Left renal cortex interstitium (tissue), 4 donors: ENCODE data around the gene ZNHIT1. TPM values are rescaled to one million over a fixed set of nuclear protein-coding genes. Genes with fewer than 3 reads are reported as not detected.
A peak's percentile ranks its signal among the peaks of the same experiment; 100 is the strongest.

ENCODE experiments used
- DNase-seq, 4 donors: peaks; one replicate each; pipeline ENCODE4 v3.0.0-alpha.2; 2013; ENCODE audit warnings: low read depth in 4 of 4, low spot score in 2 of 4, missing footprints in 1 of 4
- polyA plus RNA-seq, 4 donors: library from polyadenylated mRNA; unstranded; fragments of 120-200 nt; gene quantifications; one replicate each; pipeline ENCODE4 v1.2.1, GENCODE V29; 2013; ENCODE audit not compliant: insufficient read length in 4 of 4

Gene ZNHIT1
- polyA plus RNA-seq: 10 to 100 TPM; 51.0 to 85.2 (median 71.8) TPM

DNA sequence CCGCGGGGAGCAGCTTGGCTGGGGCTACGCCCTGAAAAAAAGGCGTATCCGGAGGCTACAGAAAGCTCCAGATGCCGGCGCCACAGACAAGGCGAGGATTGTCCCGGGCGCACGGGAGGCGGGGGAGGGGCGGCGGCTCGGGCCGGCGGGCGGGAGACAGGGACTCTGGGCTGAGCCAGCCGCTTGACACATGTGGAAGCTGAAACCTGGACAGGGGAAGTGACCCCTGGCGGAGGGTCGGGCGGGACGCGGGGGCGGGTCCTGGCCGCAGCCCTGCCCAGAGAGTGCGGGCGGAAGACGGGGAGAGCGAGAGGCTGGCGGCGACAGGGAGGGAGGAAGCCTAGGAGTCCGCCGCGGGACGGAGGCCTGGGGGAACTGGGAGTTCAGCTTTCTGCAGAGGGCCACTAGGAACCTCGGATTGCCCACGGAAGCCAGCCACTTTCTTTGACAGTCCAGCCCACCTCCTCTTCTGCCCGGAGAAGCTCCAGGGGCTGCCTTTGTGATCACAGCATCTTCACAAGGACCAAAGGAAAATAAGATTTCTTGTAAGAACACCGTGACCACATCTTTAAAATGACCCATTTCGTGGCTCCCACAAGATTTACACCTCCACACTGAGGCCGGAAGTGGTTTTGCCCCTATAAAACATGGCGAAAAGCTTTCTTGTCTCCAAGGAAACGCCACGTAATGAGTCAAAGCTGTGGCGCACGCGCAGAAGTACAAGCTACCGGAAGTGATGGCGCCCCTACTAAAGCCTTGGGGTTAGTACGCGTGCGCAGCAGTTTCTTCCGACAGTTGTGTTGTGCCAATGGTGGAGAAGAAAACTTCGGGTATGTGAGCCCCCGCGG, at the start of gene ZNHIT1, which contains the start of gene PLOD3:
Gene ZNHIT1 (plus strand): TSS at position 778 of the 848 bp plus-strand sequence. CDS start 31 bp downstream, at position 809.
Gene PLOD3 (minus strand): TSS at position 194 of the 848 bp plus-strand sequence. CDS start 307 bp downstream, outside the sequence.
- DNase-seq: peak; percentile 95 to 100 (median 97)

GRCh38 chr7:101168412-101169049, 49.4 kb upstream of the ZNHIT1 start:
- no peak for DNase-seq

DNA sequence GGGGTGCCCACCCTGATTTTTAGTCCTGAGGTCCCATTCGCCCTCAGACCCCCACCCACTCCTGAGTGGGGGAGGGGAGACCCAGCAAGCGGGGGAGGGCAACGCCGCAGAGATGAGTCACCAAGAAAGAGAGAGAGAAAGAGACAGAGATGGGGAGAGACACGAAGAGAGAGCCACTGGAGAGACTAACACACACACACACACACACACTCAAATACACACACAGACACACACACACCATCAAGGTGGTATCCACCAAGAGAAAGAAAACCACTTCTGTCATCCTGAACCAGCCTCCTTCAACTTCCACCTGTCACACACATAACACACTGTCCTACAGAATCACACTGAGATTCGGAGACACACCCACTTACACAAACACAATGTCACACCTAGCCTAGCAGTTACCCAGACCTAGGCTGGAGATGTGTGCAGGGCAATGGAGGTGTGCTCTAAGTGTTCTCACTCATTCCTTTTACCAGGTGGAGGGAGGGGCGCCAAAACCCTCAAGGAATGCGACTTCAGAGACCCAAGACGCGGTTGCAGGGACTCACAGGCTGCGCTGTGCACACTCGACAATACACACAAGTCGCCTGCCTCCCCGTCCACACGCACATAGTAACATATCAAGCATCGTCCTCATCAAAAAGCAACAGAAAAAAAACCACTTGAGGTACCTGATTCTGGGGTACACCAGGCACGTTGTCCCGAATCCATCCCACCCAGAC, 48.7 kb upstream of the ZNHIT1 start:
- DNase-seq: no peak

DNA sequence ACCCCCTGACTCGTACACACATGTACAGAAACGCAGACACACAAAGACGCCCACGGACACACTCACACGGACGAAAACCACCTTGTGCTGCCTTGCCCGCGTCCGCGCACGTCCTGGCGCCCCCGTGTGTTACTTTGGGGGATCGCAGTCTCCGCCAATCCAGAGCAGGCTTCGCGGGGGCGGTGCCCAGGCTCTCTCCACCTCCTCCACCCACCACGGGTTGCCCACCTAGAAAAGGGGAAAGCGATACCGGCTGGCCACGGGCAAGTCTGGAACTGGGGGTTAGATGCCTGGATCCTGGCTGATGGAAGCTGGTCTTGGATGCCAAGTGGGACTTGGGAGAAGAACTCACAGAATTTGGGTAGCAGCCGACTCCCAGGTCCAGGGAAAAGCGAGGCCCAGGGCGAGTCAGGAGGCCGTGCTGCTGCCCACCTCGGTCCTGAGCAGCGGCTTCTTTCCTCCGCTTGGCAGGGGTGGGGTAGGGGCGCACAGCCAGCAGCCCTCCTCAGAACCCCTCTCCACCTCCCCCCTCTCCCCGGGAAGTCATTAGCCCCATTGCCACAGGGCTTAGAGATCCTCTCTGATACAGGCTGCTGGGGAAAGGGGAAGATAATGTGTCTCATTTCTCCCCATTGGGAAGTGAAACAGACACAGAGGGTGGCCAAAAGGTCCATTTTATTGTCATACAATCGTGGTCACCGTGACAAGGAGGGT, 48.0 kb upstream of the ZNHIT1 start:
- no peak for DNase-seq

GRCh38 chr7:101170617-101171441, 47.1 kb upstream of the ZNHIT1 start:
- no peak for DNase-seq

DNA sequence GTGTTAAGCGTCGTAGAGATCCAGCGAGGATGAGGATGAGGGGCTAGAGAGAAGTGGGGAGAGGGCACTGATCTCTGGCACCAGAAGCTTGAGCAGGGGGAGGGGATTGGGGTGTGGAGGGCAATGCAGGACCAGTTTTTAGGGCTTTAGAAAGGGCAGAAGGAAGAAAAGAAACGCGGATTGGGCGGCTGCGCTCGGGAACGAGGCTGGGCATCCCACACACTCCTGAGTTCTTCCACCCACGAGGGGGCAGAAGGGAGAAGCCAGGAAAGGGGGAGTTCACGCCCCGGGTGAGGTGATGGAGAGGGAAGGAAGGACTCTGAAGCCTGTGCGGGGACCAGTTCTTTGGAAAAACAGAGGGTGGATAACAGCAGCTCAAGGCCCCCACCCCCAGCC, 46.5 kb upstream of the ZNHIT1 start:
- no peak for DNase-seq

- DNase-seq: no peak
These were observed 45.7 kb upstream of the ZNHIT1 start for GRCh38 chr7:101172005-101172853.

DNA sequence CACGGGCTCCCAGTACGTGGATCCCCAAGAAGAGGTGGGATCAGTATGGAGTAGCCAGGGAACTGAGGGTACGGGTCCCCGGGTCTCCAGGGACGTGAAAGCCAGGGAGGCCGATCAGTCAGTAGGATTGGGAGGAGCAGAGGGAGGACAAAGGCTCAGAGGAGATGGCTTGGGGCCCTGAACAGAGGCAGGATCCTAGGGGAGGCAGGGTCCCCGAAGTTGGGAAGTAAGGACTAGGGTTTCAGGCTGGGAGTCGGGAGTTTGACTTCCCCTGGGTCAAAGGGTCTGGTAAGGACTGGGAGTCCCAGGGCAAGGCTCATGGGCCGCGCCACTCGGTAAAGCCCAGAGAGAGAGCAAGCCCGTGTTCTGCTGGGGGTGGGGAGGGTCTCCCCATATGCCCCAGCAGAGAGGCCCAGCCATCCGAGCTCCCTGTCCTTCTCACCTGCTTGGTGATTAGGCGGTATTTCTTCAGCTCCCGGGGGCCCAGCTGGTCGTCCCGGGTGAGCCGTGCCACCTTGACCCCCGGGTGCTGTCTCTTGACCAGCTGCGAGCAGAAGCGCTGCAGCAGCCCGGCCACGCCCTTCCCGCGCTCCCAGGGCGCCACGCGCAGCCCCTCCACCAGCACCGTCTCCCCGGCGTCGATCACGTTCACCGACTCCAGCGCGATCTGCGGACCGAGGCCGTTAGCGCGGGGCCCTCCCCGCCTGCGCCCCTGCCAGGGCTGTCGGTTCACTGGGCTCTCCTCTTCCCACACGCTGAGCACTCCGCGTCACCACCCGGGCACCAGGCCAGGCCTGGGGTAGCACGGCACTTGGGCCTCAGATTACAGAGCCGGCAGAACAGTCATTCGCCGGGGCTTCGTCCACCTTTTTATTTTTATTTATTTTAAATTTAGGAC, 44.9 kb upstream of the ZNHIT1 start:
- DNase-seq: no peak

DNA sequence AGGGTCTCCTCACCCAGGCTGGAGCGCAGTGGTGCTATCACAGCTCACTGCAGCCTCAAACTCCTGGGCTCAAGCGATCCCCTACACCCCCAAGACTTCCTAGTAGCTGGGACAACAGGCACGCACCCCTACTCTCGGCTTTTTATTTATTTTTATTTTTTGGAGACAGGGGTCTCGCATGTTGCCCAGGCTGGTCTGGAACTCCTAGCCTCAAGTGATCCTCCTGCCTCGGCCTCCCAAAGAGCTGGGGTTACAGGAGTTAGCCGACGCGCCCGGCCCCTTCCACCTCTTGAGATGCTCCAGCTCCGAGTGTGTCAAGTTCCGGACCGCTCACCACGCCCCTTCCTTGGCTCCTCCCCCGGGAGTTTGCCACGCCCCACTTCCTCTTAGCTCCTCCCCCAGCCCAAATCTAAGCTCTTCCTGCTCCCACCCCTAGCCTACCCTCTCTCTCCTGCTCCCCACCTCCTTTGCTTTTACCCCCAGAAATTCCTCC, 44.2 kb upstream of the ZNHIT1 start:
- DNase-seq: no peak

- DNase-seq: no peak
These were observed 43.6 kb upstream of the ZNHIT1 start for GRCh38 chr7:101174322-101174854.

- DNase-seq: no peak
These were observed 42.3 kb upstream of the ZNHIT1 start for GRCh38 chr7:101175664-101176063.

GRCh38 chr7:101177644-101178043, 40.3 kb upstream of the ZNHIT1 start:
- DNase-seq: no peak

DNA sequence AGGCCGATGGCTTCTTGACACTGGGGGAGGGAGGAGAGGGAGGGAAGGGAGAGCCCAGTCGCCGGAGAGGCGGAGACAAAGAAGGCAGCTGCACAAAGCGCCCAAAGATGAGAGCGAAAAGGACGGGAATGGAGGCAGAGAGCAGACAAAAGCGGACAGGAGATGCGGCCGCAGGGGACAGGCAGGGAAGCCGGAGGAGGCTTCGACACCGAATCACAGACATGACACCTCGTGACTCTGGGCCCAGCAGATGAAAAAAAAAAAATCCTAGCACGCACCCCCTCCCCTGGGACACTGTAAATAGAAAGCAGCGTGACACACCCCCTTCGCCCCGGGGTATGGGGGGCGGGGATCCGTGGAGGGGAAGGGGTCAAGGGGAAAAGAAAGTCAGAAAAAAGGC, 38.8 kb upstream of the ZNHIT1 start:
- no peak for DNase-seq

DNA sequence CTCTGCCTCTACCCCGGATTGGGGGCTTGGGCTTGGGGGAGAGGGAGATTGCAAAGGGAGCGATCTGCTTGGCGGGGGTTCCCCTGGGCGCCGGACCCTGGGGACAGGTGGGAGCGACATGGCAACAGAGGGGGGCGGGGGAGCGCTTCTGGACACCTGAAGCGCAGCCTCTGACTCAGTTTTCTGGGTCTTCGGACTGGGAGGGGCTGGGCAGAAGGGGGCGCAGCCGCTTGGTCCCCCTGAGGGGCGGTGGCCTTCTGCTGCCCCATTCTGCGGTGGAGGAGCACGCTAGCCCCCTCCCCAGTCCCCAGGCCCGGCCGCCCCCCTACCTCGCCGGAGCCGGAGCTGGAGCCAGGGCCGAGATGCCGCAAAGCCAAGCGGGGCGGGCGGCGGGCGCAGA, 38.3 kb upstream of the ZNHIT1 start:
- DNase-seq: no peak

- DNase-seq: no peak
These were observed 37.7 kb upstream of the ZNHIT1 start, which contains the start of gene NAT16 for GRCh38 chr7:101180130-101180755. Gene NAT16 (minus strand): TSS chr7:101180293. CDS start chr7:101174807, 5,486 bp downstream.

- DNase-seq: no peak
These were observed 32.6 kb upstream of the ZNHIT1 start for GRCh38 chr7:101185258-101185839.
